HG03196 (cell line): Measurements from ENCODE around the gene OFD1.

Source experiments
- ATAC-seq: cut with Tn5 transposase; IDR thresholded peaks from one replicate; pipeline ENCODE4 v1.9.1; 2021; ENCODE audit not compliant: unreplicated experiment

Gene OFD1, protein sequence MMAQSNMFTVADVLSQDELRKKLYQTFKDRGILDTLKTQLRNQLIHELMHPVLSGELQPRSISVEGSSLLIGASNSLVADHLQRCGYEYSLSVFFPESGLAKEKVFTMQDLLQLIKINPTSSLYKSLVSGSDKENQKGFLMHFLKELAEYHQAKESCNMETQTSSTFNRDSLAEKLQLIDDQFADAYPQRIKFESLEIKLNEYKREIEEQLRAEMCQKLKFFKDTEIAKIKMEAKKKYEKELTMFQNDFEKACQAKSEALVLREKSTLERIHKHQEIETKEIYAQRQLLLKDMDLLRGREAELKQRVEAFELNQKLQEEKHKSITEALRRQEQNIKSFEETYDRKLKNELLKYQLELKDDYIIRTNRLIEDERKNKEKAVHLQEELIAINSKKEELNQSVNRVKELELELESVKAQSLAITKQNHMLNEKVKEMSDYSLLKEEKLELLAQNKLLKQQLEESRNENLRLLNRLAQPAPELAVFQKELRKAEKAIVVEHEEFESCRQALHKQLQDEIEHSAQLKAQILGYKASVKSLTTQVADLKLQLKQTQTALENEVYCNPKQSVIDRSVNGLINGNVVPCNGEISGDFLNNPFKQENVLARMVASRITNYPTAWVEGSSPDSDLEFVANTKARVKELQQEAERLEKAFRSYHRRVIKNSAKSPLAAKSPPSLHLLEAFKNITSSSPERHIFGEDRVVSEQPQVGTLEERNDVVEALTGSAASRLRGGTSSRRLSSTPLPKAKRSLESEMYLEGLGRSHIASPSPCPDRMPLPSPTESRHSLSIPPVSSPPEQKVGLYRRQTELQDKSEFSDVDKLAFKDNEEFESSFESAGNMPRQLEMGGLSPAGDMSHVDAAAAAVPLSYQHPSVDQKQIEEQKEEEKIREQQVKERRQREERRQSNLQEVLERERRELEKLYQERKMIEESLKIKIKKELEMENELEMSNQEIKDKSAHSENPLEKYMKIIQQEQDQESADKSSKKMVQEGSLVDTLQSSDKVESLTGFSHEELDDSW

DNA sequence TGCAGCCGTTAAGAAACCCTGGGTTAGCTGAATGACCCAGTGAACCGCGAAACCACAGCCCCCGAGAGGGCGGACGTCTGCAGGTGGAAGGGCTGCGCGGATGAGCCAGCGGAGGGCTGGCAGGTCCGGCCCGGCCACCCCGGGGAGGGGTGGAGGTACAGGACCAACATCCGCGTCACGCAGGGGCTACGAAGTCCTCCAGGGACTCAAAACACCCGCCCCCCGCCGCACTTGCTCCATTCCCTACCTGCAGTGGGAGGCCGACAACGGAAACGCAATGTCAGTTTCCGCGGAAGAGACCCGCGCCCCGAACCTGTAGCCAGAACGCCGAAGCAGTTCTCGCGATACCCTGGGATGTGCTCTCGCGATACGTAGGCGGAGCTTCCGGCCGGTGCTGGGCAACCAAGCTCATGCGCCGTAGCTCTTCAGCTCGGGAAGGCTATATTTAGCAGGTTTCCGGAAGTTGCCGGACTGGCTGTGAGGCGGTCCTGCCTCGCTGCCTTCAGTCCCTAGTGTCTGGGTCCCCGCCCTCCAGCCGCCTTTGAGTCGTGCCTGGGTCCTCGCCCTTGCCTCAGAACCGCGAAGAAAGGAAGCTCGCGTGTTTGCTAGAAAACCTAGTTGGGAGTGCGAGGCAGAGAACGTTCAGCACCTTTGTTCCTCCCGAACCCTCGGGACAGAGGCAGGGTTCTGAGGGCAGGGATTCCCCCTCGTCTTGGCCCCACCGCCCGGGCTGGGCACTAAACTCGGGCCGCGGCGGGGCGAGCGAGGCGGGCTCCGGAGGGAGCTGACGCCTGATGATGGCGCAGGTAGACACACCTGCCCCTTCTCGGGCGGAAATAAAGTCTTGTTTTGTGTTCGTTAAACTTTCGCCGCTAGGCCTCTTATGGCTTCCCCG, at the start of gene OFD1, which contains the start of gene TRAPPC2:
Gene OFD1 (plus strand): TSS at position 471 of the 895 bp plus-strand sequence. CDS start 324 bp downstream, at position 795.
Gene TRAPPC2 (minus strand): TSS at position 343 of the 895 bp plus-strand sequence. CDS start 14,657 bp downstream, outside the sequence.
- ATAC-seq: peak; percentile 90

DNA sequence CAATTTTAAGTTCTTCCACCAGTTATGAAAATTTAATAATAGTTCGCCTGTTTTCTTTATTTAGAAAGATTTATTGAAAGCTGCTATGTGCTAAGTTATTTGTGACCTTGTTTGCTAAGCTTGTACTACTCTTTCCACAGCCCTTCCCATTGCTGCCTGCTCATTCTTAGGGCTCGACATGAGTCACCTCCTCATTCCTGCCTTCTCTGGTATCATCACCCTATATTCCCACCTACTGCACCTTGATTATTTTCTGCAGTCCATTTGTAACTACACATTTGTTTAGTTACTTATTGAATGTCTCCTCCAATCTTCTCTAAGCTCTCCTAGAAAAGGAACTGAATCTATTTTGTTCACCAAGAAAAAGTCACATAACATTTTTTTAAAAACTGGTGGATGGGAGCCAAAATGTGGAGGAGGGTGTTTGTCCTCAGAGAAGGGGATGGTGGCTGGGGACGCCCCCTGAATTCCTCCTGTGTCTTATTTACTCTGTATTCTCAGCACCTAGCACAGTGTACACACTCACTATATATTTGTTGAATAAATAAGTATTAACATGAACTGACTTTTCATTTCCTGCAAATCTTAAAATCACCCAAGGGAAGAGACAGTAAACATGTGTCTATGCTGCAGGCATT, 49.3 kb upstream of the OFD1 start:
- no peak for ATAC-seq

DNA sequence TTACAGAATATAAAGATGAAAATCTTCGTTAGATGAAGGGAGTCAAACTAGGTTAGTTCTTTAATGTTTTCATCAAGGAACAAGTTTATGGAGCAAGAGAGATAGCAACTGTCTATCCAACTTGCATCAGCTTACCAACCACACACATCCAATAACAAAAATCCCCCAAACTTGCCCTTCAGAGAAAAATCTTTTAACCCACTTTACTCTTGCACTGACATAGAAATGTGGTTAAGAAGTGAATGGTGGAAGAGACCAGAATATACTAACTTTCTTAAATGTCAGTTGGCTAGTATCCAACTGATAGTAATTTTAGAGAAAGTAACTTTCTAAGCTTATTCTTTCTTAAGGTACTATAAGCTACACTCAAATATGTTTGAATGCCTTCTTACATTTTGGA, 47.3 kb upstream of the OFD1 start:
- no peak for ATAC-seq

DNA sequence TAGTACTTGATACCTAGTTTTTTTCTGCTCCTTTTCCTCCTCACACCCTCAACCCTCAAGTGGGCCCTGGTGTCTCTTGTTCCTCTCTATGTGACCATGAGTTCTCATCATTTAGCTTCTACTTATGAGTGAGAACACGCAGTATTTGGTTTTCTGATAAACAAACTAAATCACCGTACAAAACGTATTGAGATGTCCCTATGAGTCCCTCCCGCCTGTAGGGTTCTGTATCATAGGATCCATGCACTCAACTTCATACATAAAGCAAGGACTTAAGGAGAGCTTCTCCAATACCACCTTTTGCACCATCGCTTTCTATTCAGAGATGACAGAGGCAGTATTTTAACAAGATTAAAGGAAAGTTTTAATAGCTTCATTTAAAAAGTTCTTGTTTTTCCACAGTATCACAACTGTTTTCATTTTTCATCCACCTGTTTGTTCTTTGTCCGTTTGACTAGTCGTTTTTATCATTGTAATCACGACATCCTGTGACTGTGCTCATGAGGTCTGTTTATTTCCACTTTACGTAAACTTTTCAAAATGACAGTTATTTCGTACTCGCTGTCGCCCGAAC, 46.1 kb upstream of the OFD1 start:
- no peak for ATAC-seq

DNA sequence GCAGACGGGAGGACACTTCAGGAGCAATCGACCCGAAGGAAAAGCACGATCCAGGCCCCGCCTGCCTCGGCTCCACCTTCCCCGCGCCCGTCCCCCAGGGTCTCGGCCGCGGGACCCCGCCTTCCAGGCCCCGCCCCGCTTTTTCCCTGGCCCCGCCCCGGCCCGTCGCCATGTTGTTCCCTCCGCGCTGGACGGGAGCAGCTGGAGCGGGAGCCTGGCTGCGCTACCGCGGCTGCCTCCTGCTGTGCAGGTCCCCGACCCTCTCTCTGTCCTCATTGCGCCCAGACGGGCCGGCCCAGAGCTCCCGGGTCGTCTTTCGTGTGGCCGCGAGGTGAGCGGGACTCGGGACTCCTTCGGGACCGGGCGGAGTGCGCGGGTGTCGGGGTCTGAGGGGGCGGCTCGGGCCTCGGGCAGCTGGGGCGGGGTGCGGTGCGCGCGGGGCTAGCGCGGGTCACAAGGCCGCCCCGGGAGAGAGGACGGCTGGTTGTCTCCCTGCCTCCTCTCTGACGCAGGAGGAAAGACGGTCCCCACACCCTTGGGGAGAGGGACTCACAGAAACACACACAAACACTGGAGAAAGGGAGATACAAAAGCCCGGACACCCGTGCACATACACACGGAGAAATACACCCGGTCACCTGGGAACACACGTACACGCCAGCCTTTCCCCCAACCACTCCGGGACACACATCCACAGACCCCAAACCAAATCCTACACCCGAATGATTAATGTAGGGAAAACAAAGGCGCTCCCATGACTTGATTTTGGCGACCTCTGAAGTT, 45.4 kb upstream of the OFD1 start, which contains the start of gene RAB9A:
Gene RAB9A (plus strand): TSS at position 171 of the 783 bp plus-strand sequence. CDS start 19,619 bp downstream, outside the sequence.
- peak; percentile 64 for ATAC-seq

DNA sequence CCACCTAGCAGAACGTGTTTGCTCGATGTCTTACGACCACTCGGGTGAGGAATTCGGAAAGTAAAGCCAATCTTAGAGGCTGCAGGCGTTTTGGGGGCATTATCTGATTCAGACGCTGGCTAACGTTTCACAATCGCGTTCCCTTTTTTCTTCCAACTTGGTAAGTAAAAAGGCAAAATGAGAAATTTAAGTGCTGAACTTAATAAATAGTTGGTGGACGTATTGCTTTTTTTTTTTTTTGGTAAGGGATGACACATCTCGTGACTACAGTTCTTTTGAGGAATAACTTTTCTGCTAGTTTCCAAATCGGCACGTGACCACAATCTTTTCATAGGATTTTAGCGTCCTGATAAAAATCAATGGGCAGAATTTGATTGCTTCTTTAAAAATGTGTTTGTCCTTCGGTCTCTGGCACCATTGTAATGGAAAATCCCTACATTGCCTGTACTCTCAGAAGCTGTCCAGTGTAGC, 44.8 kb upstream of the OFD1 start:
- ATAC-seq: no peak

DNA sequence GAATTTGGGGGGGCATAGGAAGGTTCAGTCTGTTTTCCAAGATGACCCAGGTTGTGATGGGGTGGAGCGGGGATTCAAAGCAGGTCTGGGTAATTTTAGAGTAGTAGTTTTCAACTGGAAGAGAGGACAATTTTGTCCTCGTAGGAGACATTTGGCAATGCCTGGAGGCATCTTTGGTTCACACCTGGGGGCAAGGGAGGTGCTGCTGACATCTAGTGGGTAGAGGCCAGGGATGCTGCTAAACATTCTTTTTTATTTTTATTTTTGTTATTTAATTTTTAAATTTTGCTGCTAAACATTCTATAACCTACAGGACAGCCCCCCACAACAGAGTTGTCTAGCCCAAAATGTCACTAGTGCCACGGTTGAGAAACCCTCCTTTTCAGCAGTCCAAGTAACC, 43.7 kb upstream of the OFD1 start:
- ATAC-seq: no peak

DNA sequence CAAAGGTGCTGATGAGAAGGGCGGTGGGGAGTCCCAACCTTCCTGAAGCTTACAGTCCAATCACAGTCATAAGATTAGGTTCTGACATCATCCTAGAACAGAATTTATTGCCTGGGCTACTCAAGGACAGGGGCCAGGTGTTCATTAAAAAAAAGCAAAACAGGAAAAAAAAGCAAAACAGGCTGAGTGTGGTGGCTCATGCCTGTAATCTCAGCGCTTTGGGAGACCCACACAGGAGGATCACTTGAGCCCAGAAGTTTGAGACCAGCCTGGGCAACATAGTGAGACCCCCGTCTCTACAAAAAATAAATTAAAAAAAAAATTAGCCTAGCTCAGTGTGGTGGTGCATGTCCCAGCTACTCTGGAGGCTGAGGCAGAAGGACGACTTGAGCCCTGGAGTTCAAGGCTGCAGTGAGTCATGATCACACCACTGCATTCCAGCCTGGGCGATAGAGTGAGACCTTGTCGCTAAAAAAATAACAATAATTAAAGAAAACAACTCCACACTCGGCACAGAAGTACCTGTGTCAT, 42.6 kb upstream of the OFD1 start:
- ATAC-seq: no peak

DNA sequence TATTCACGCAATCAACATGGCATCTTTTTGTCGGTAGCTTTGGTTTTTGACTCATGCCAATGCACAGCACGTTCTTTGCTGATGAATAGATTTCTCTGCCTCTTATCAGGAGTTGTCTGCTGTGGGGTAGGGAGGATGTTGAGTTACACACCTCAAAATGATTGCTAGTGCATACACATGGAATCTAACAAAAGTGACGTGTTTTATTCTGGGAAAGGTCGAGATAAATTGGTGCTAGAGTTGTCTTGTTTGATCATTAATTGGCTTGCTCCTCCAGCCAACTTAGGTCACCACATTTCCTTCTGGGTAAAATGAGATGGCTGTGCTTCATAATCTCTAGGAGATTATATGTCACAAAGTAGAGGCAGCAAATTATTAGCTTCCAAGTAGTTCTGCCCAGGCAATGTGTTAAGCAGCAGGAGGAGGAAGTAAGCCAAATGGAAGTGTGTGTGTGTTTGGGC, 41.7 kb upstream of the OFD1 start:
- ATAC-seq: no peak

DNA sequence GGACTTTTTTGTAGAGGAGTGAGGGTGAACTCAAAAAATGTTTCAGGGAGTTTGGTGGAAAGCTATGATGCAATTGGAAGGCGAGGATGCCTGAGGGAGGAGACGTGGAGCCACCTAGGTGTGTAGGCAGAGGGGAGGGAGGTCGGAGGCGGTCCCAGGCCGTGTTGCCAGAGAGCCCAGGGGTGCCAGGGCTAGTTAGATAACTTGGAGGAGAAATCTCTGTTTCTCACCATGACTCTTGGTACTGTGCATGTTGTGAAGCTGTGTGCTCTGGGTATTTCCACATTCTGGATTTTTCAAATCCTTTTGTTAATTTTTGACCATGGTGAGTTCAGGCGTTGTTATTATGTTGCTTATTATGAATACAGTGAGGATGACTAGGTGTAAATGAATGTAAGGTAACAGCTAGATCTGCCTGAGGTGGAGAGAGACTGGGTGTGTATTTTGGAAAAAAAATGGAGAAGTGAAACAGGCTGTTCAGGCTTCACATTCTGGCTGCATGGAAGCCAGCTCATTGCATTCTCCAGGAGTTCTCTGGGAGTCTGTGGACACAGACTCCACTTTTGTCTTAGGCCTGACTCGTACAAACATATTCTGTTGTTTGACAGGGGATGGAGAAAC, 41.1 kb upstream of the OFD1 start:
- no peak for ATAC-seq

DNA sequence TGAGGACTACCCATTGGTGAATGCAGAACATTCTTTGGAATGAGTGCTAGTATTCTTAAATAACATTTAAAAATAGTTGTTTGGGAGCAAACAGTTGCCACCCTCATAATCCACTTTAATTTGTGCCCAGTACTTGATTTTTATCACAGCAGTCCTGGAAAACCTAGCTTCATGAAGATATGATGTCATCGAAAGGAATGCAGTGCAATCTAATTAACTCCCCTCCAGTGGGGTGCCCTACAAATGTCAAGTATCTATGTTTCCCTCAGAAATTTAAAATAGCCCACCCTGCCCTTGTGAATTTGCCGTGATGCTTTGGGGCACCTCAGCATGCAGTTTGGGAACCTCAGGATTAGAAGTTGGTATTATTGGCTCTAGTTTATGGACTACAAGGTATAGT, 40.2 kb upstream of the OFD1 start:
- ATAC-seq: no peak

DNA sequence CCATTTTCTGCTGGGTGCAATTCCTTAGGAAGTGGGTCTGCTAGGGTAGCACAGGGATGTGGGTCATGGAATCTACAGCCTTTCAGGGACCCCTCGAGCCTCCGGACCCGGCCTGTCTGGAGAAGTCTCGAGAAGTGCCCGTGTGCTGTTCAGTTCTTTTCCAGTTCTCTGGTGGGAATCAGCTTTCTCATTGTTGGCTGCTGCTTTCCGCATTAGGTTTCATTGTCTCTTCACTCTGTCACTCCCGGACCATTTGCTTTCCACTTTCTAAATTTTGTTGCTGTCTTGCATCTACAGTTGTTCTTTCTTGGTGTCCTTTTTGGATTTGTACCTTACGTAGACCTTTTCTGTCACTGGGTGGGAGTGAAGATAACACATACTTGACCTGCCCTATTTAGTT, 39.6 kb upstream of the OFD1 start:
- no peak for ATAC-seq

DNA sequence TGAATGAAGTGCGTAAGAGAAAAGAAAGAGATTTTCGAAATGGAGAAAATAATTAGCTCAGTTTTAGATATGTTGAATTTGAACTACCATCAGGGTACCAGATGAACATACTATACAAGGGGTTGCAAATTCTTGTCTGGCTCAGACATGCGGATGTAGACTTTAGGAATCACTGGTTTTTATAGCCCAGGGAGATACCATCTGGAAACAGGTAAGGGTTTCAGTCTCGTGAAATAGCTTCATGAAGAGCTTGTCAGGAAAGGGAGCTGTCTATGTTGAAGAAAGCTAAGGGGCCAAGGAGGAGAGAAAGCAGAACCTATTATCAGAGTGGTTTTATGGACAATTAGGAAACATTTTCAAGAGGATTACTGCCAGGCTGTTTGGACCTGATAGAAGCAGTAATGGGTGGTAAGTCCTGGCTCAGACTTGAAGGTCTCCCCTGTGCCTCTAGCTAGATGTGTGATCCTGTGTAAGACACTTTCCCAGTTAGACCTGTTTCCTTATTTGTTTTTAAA, 38.9 kb upstream of the OFD1 start:
- no peak for ATAC-seq

DNA sequence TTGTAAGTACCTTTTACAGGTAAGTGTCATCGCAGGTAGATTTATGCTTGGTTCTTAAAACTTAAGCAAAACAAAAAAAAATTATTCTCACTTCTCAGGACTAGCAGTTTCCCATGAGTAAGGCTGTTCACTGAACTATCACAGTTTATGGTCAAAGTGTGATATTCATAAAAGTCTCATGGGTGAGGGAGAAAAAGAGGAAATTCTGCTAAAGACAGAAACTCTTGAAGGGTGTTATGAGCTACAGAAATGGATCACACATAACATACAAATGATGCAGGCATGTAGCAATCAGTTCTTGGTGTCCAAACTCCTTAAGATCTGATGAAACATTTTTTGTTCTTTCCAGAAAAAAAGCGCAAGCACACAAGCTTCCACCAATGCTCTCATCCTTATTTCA, 37.1 kb upstream of the OFD1 start:
- ATAC-seq: peak; percentile 56

DNA sequence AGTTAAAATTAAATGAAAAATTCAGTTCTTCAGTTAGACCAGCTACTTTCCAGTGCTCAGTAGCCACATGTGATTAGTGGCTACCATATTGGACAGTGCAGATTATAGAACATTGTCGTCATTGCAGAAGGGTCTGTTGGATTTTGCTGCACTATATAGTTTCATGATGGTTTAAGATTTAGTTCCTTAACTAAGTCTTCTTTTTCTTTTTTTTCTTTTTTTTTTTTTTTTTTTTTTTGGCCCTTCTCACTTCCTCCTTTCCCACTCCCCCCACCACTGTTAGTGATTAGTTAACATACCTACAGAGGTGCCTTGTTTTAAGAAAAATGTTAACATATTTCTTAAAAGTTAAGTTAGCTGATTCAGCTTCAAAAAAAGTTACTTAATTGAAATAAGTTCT, 36.6 kb upstream of the OFD1 start:
- ATAC-seq: no peak

DNA sequence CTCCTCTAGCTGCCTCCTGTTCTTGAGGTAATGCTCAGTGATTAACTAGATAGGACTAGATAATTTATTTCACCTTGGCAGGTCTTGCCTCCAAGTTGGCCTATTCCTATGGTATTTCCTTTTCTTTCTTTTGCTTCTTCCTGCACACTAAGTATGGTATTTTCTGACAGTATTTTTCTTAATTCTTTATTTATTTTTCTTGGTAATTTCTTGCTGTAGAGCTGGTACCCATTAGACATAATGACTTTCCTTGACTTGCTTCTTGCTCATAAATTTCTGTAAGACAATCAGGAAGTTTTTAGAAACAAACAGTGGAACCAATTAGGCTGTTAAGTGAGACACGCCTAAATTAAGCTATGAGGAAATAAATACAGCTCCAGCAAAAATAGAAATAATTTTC, 36.1 kb upstream of the OFD1 start:
- no peak for ATAC-seq

DNA sequence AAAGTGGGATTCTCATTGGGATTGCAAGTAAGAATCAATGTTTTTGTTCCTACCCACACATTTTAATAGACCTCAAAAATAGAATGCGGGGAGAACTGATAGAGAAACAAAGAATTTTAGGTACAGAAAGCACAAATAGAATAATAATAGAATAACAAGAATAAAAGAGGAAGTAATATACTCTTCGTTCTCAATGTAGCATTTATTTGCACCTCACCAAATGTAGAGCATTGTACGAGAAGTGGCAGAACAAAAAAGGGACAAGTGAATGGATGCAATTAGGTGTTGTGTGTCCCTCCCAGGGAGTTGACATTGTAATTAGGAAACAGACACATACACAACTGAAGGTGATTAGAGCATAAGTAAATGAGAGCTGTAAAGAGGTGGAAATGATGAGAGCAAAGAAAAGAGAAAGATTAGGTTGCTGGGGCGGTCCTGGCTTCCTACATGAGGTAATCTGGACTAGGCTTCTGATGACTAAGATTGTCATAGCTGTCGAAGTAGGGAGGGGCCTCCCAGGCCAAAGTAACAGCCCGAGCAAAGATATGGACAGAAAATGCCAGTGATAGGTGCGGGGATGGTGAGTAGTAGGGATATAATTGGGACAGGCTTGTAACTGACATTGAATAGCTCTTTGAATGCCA, 35.2 kb upstream of the OFD1 start:
- no peak for ATAC-seq
